DOHH2 (cell line): ENCODE measurements around the gene RTF2.

Experiments used
- CTCF ChIP-seq: fragments of 200-600 bp; sonication (generic); IDR thresholded peaks from one replicate; pipeline ENCODE4 v1.5.1; 2014; ENCODE audit warnings: antibody characterized with exemption, mild to moderate bottlenecking, low read depth, low read length; ENCODE audit not compliant: poor library complexity, severe bottlenecking
- EZH2phosphoT487 ChIP-seq: fragments of 200-600 bp; sonication (generic); IDR thresholded peaks from 2 replicates; pipeline ENCODE4 v1.6.1; 2017; ENCODE audit warnings: borderline replicate concordance, mild to moderate bottlenecking, antibody characterized with exemption, low read length, moderate library complexity, mixed read lengths

GRCh38 chr20:56554869-56555268 is 86.4 kb downstream of the RTF2 start:
- TF ChIP-seq CTCF (no peak), EZH2phosphoT487 (no peak)
